Measurements from ENCODE around the gene ZNF14. TPM values are rescaled to one million over a fixed set of nuclear protein-coding genes. Genes with fewer than 3 reads are reported as not detected.

ZNF14 gene
- total RNA-seq, 1 experiment from 2014 or later = 5.6 TPM

DNA sequence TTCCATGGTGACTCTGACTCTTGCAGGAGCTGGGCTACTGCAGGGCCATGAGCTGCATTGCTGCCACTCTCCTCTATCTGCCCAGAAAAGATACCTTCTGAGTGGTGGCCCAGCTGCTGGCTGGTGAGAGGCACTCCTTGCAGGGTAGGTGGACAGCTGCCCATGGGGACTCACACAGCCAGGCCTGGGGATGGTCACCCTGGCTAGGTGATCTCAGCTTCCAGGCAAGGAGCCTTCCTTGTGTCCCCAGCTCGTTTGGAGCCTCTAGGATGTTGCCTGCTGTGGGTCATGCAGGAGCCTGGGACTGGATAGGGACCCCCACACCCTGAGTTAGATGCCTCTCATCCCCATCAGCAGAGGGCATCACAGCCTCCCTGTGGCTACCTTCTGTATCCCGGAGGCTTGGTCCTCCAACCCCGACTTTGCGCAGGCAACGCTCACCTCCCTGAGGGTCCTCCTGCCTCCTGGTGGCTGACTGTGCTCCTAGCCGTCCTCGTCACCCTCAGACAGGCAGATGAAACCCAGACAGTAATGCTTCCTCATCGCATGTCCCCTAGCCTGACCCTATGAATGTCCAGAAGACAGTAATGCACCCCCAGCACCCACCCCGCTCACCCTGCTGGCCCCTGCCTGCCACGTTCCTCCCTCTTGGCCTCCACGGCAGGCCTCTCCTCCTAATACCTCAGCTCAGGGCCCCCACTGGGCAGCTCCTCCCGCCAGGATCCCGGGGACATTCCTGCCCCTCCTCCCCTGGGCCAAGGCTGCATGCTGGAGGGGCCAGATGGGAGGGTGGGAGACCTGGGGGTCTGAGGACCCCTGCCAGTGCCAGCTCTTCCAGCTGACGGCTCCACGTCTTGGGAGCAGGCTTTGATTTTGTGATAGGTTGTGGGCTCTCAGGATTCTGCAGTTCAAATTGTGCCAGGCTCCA, 13.6 kb upstream of the ZNF14 start:
- Histone ChIP-seq H3K36me3 (ENCODE audit: control insufficient read depth, insufficient read depth, low read length) (no peaks in the 10 kb centered on the region), H3K4me1 (ENCODE audit: control insufficient read depth, insufficient read depth, low read length) (no peaks in the 10 kb centered on the region), H3K27ac (ENCODE audit: low read length) (no peak overlapping the region), H3K27me3 (ENCODE audit: control insufficient read depth, insufficient read depth, low read length) (no peaks in the 10 kb centered on the region), H3K4me3 (ENCODE audit: low read depth in 2 of 2, low read length in 2 of 2) (no peak overlapping the region), H3K9me3 (ENCODE audit: control insufficient read depth, insufficient read depth, low read depth, low read length) (no peaks in the 10 kb centered on the region)
- ChIA-PET CTCF (no interaction called here), POLR2A (no interaction called here)
- intact Hi-C loops (cut with micrococcal nuclease; ENCODE audit: unreplicated experiment) = no loop called here
- DNase-seq (ENCODE audit: low read depth, low spot score) (no peak), ATAC-seq (no peak)
- no TSS peak for BruUV-seq (replicated peaks)
- in situ Hi-C loops (cut with HindIII; ENCODE audit: low pct_unique_long_range_greater_than_20kb, low sequenced_read_pairs) = no loop called here
- TF ChIP-seq SIN3A (IDR thresholded peaks at IDR 0.05; ENCODE audit: borderline replicate concordance, insufficient read depth, low read depth, low read length) (no peak), POLR2AphosphoS5 (IDR thresholded peaks at IDR 0.05; ENCODE audit: low read depth, low read length) (no peak), TCF7L2 (IDR thresholded peaks at IDR 0.05; ENCODE audit: low read depth, low read length) (no peak)
- TF ChIP-seq, protein P1, sequence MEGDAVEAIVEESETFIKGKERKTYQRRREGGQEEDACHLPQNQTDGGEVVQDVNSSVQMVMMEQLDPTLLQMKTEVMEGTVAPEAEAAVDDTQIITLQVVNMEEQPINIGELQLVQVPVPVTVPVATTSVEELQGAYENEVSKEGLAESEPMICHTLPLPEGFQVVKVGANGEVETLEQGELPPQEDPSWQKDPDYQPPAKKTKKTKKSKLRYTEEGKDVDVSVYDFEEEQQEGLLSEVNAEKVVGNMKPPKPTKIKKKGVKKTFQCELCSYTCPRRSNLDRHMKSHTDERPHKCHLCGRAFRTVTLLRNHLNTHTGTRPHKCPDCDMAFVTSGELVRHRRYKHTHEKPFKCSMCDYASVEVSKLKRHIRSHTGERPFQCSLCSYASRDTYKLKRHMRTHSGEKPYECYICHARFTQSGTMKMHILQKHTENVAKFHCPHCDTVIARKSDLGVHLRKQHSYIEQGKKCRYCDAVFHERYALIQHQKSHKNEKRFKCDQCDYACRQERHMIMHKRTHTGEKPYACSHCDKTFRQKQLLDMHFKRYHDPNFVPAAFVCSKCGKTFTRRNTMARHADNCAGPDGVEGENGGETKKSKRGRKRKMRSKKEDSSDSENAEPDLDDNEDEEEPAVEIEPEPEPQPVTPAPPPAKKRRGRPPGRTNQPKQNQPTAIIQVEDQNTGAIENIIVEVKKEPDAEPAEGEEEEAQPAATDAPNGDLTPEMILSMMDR (IDR thresholded peaks at IDR 0.05) = no peak
- TF ChIP-seq, protein P2, sequence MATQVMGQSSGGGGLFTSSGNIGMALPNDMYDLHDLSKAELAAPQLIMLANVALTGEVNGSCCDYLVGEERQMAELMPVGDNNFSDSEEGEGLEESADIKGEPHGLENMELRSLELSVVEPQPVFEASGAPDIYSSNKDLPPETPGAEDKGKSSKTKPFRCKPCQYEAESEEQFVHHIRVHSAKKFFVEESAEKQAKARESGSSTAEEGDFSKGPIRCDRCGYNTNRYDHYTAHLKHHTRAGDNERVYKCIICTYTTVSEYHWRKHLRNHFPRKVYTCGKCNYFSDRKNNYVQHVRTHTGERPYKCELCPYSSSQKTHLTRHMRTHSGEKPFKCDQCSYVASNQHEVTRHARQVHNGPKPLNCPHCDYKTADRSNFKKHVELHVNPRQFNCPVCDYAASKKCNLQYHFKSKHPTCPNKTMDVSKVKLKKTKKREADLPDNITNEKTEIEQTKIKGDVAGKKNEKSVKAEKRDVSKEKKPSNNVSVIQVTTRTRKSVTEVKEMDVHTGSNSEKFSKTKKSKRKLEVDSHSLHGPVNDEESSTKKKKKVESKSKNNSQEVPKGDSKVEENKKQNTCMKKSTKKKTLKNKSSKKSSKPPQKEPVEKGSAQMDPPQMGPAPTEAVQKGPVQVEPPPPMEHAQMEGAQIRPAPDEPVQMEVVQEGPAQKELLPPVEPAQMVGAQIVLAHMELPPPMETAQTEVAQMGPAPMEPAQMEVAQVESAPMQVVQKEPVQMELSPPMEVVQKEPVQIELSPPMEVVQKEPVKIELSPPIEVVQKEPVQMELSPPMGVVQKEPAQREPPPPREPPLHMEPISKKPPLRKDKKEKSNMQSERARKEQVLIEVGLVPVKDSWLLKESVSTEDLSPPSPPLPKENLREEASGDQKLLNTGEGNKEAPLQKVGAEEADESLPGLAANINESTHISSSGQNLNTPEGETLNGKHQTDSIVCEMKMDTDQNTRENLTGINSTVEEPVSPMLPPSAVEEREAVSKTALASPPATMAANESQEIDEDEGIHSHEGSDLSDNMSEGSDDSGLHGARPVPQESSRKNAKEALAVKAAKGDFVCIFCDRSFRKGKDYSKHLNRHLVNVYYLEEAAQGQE (IDR thresholded peaks at IDR 0.05; ENCODE audit: insufficient read depth in 1 of 2, low read depth in 2 of 2, low read length in 1 of 2) = no peak

GRCh38 chr19:19745496-19746285, 12.8 kb upstream of the ZNF14 start:
- DNase-seq (ENCODE audit: low read depth, low spot score) = no peak
- no peaks in the 10 kb centered on the region for H3K36me3 ChIP-seq (ENCODE audit: control insufficient read depth, insufficient read depth, low read length)
- no peaks in the 10 kb centered on the region for H3K4me1 ChIP-seq (ENCODE audit: control insufficient read depth, insufficient read depth, low read length)
- POLR2A ChIA-PET = no interaction called here
- H3K4me3 ChIP-seq (ENCODE audit: low read depth in 2 of 2, low read length in 2 of 2) = no peak overlapping the region
- no peak for ATAC-seq
- no TSS peak for BruUV-seq (replicated peaks)
- CTCF ChIA-PET = no interaction called here
- intact Hi-C loops (cut with micrococcal nuclease; ENCODE audit: unreplicated experiment) = no loop called here
- no peaks in the 10 kb centered on the region for H3K27me3 ChIP-seq (ENCODE audit: control insufficient read depth, insufficient read depth, low read length)
- in situ Hi-C loops (cut with HindIII; ENCODE audit: low pct_unique_long_range_greater_than_20kb, low sequenced_read_pairs) = no loop called here
- no peak overlapping the region for H3K27ac ChIP-seq (ENCODE audit: low read length)
- no peaks in the 10 kb centered on the region for H3K9me3 ChIP-seq (ENCODE audit: control insufficient read depth, insufficient read depth, low read depth, low read length)
- TF ChIP-seq SIN3A (IDR thresholded peaks at IDR 0.05; ENCODE audit: borderline replicate concordance, insufficient read depth, low read depth, low read length) (no peak), TCF7L2 (IDR thresholded peaks at IDR 0.05; ENCODE audit: low read depth, low read length) (no peak), POLR2AphosphoS5 (IDR thresholded peaks at IDR 0.05; ENCODE audit: low read depth, low read length) (no peak)
- TF ChIP-seq, protein P2 (IDR thresholded peaks at IDR 0.05; ENCODE audit: insufficient read depth in 1 of 2, low read depth in 2 of 2, low read length in 1 of 2) = no peak
- TF ChIP-seq, protein P1 (IDR thresholded peaks at IDR 0.05) = no peak

Measured in Panc1 (cell line).